Stimulated activated naive CD8-positive, alpha-beta T cell treated with anti-CD3 and anti-CD28 coated beads, Interleukin-15, Interleukin-2, amounts not matched to agents 100 U/mL and 50 U/mL, for 24 hours (primary cell): ENCODE measurements around the gene UNC93B1.
"Not testable (repeated sequence)": the region's sequence is repeated elsewhere in the genome, so short reads cannot be mapped to it uniquely, and the experiment has no call there.

Experiments
- ATAC-seq: fragments of 150-1000 bp; cut with Tn5 transposase; one replicate; pipeline ENCODE4 v1.10.0; 2021
- DNase-seq: peaks from one replicate; pipeline ENCODE4 v3.0.0; 2021

UNC93B1 gene

DNA sequence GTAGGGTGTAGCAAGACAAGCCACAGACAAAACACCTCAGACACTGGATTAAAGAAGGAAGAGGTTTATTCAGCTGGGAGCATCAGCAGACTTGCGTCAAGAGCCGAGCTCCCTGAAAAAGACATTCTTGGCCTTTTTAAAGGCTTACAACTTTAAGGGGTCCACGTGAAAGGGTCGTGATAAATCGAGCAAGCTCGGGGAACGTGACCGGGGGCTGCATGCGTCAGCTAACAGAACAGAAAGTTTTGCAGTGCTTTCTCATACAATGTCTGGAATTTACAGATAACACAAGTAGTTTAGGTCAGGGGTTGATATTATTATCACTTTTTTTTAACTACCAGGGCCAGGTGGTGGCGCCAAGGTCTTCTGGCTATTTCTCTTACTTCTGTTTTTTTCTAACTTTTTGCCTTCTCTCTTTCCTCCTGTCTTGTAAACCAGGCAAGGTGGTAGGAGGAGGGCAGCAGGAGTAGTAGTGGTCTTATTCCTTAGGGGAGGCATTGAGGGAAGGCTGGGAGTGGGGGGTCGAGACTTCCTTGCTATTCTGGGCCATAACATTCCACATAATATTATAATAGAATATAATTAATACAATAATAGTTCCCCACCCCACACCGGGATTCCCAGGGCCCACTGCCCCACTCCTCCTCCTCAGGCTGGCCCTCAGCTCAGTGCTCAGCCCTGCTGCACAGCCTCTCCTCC is 5.6 kb upstream of the UNC93B1 start:
- DNase-seq: no peak
- no peak for ATAC-seq

DNA sequence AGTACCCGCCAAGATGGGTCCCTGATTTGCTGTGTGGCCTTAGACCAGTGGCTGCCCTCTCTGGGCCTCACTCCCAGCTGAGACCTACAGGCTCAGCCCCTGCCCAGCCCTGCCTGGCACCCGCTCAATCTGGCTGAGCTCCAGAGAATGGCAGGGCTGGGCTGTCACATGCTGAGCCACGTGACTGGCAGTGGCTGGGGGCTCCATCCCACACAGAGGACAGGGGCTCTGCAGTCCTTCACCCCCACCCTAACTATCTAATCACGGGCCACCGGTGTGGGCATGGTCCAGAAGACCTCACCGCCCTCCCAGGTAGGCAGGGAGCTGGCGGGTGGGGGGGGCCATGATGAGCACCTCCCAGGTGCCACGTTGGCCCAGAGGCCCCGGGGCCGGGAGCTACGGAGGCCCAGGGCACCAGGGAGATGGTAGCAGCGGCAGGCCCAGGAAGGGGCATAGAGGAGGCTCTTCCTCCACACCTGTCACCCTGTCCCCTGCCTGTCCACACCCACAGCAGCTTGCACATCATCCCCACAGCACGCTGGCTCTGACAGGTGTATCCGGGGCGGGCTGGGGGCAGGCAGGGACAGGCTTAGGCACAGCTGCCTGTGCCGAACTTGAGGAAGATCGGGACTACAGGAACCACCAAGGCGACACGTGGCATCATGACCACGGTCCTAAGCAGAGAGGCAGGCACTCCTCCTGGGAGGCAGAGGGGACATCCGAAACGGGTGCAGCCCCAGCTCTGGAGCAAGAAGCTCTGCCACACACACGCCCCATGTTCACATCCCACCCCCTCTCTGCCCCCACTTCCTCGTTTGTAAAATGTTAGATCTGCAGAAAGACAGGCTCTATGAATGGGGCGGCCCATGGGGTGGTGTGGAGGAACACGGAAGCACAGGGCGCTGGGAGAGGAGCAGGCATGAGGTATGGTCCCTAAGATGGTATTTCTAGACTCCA is 4.8 kb upstream of the UNC93B1 start:
- ATAC-seq (no peak), DNase-seq (no peak)

DNA sequence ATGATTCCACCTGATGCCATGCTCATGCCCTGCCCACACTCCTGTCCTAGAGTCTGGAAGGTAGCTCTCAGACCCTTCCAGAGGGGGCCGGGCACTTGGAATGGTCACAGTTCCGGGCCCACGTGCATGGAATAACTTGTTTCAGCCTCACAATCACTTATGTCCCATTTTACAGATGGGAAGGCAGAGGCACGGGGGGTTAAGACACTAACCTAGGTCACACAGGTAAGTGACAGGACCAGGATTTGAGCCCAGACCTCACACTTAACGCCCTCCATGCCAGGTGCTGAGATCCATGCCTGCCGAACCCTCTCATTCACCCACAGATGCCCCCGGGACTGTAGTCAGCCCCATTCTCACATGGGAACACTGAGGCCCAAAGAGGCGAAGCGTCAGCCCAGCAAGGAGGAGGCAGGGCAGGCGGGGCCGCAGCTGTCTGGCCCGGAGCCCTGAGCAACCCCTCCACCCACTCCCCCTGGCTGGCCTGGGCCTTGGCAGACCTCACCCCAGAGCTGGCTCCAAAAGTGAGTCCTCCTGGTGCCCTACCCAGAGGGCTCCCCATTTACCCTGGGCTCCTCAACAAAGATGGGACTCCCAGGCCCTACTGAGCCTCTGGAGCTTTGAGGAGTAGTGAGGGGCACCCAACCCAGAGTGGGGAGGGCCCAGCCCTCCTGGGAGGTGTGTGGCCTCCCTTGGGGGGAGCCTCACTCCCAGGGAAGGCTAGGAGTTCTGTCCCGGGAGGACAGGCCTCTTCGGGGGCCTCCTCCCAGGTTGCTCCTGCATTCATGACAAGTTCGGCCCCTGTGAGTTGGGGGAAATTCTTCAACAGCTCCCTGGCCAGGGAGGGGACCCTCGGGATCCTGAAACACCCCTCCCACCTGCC is 3.8 kb upstream of the UNC93B1 start:
- no peak for ATAC-seq

DNA sequence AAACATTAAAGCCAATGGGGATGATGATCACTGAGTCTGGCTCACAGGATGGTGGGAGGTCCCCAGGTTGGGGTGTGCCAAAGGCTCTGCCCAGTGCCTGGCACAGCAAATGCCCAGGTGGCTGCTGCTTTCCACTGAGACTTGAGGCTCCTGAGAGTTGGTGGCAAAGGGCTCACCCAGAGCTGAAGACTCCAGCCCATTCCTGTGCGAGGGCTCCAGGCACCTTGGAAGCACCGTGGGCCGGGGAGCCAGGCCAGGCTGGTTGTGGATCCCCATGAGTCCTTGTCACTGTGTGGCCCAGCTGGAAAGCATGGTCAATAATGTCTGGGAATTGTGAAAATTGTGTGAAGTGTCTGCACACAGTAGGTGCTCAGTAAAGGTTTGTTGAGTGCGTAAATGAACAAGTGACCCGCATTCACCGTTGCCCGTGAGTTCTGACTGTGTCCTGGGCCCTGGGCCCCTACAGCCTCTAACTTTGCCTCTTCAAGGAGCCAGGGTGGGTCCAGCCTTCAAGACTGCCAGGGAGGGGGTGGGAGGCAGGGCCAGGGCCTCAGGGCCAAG is 2.8 kb upstream of the UNC93B1 start:
- DNase-seq (no peak), ATAC-seq (no peak)

More for the DNA sequence above, 3.8 kb upstream of the UNC93B1 start:
- DNase-seq: no peak

- DNase-seq: no peak
Observed at GRCh38 chr11:68004551-68005335, 846 bp upstream of the UNC93B1 start.

DNA sequence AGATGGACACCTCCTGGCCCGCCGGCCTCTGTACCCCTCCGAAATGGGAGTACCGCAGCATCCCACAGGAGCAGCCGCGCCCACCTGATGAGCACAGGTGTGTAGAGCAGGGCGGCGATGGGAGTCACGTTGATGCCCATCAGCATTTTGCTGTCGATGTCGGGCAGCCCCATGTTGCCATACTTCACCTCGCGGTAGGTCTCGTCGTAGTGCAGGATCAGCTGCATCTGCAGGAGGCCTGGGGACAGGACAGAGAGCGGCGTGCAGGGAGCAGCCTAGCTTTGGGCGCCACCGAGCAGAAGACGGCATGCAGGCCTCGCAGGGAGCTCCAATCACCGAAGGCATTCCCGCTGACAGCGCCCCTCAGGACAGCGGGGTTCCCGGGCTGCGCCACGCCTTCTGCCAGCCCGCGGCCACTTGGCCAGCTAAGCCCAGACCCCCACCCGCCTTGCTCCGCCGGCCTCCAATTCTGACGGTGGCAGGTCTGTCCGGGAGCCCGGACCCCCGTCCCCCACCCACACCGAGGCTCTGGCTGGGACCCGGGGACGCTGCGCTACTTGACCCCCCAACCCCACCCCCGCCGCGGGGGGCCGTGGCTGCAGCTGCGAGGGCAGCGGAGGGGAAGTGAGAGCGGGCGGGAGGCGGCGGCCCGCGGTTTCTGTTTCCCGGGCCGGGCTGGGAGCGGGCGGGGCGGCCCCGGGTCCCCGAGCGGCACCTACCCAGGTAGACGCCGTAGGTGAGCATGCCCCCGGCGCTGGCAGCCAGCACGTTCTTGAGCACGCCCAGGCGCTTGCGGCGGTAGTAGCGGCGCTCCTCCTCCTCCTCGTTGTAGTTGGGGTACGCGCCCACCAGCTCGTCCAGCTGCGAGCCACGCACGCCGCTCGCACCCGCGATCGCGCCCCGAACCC is 705 bp downstream of the UNC93B1 start:
- ATAC-seq (peak; percentile 56), DNase-seq (peak; percentile 51)

More at GRCh38 chr11:68004551-68005335, 846 bp upstream of the UNC93B1 start:
- no peak for ATAC-seq

- ATAC-seq: no peak
- DNase-seq: no peak
Observed at GRCh38 chr11:68002575-68002937, 1.3 kb downstream of the UNC93B1 start.

- no peak for DNase-seq
Observed at GRCh38 chr11:67999704-68000103, 4.2 kb downstream of the UNC93B1 start.

GRCh38 chr11:67999201-67999629 is 4.7 kb downstream of the UNC93B1 start:
- ATAC-seq: no peak

More at GRCh38 chr11:67999704-68000103, 4.2 kb downstream of the UNC93B1 start:
- no peak for ATAC-seq

DNA sequence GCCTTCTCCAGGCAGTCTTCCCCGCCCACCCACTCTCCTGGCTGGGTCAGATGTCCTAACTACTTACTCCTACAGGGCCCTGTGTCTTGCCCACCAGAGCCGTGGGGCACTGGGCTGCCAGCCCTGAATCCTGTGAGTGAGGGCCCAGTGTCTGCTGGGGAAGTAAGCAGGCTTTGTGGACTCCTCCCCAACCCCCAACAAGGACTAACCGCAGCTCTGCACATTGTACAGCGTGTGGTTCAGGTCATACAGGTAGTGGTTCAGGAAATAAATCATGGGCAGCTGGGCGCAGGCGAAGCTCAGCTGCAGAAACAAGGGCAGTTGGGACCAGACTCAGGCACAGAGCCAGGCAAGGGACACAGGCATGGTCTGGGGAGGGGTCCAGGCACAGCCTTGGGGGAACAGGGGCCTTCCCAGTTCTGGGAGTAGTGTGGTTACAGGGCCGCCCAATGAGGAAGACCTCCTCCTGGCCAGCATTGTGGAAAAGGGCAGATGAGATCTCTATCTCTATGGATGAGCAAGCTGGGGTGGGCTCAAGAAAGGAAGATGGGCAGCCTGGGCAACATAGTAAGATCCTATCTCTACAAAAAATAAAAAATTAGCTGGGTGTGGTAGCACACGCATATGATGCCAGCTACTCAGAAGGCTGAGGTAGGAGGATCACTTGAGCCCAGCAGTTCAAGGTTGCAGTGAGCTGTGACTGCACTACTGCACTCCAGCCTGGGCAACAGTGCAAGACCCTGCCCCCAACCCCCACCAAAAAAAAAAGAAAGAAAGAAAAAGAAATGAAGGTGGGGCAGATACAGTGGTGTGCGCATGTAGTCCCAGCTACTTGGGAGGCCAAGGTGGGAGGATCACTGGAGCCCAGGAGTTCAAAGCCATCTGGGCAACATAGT is 5.5 kb downstream of the UNC93B1 start:
- no peak for DNase-seq
- ATAC-seq: no peak

More at GRCh38 chr11:67999201-67999629, 4.7 kb downstream of the UNC93B1 start:
- no peak for DNase-seq

GRCh38 chr11:67997475-67997921 is 6.4 kb downstream of the UNC93B1 start:
- no peak for ATAC-seq
- DNase-seq: no peak

DNA sequence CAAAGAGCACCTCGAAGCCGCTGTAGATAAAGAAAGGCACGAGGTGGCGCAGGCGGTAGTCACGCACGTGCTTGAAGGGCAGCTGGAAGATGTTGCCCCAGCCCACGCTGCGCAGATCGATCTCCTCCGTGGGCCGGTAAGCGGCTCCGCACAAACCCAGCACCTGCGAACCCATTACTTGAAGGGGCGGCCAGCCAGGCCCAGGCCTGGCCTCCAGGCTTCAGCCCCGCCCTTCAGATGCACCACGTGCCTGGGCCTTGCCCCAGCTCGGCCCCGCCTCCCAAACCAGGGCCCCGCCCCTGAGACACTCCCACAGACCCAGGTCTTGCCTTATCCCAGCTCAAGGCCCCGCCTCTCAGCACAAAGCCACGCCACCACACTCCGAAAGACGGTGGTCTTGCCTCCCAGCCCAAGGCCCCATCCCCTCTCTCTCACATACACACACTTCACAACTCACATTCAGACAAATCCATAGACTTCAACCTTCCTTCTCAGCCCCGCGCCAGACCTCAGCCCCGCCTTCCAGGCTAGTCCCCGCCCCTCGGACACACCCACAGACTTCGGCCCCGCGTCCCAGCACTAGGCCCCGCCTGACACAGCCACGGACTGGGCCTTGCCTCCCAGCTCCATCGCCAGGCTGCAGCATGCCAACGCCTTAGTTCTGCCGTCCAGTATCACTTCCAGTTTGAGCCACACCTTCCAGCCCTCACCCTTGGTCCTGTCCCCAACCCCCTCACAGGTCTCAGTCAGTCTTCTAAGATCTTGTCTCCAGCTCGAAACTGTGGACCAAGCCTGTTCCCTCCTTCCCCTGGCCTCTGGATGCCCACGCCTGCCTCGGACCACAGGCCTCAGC is 7.0 kb downstream of the UNC93B1 start:
- peak; percentile 59 for DNase-seq
- ATAC-seq: peak; percentile 80

DNA sequence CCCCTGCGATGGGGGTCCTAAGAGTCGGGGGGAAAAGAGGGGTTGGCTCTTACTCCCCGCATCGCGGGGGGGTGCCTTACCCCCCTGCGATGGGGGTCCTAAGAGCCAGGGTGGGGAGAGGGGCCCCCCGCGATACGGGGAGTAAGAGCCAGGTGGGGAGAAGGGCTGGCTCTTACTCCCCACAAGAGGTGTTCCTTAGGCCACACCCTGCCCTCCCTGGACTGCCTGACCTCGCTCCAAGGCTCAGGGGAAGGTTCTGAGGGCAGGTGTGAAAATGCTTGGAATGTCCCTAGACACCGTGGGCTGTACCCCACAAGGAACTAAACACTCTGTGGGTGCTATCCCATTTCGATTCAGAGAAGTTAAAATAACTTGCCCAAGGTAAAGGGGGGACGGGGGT is 7.8 kb downstream of the UNC93B1 start:
- ATAC-seq: no peak
- no peak for DNase-seq

DNA sequence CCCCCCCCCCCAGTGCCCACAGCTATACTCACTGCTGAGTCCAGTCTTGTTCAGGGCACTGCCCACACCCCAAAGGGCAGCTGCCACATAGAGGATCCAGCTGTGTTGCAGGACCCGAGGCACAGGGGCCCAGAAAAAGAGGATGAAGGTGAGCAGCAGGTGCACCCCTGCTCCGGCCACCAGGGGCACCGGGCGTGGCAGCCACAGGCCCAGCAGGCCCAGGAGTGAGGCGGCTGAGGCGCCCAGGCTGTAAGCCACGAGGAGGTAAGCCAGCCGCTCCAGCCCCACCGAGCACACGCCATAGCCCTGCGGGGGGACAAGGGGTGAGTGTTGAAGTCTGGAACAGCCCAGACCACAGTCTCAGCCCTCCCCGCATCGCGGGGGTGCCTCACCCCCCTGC is 8.3 kb downstream of the UNC93B1 start:
- not testable (repeated sequence) for ATAC-seq, DNase-seq

DNA sequence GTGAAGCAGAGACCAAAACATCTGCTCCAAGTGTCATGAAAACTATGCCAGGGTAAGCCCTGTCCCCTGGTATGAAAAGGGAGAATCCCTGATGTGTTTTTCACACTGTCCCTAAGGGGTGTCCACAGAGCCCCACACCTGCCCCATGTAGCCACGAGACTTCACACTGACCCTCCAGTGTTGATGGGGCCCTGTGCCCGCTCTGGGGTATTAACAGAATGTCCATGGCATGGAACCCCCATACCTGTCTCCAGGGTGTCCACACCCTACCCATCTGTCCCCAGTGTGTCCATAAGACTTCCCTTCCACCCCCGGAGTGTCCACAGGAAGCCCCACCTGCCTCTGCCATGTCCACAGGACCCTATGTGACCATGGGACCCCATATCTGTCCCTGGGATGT is 8.8 kb downstream of the UNC93B1 start:
- not testable (repeated sequence) for ATAC-seq, DNase-seq

DNA sequence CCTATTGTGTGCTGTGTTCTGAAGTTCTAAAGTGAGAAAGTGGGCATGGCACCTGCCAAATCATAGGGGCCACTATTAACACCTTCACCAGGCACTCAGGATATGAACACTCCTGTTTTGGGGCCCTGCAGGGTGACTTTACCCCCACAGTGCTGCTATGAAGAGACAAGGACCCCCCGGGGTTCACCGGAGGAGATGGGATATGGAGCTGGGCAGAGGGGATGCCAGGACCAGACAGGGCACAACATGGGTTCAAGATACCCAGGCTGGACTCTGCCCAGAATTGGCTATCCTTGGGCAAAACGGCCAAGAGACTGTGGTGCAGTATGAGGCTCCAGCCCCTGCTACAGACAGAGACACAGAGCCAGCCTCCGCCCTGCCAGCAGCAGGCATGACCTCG is 9.5 kb downstream of the UNC93B1 start:
- DNase-seq, ATAC-seq: not testable (repeated sequence)

- not testable (repeated sequence) for ATAC-seq
- peak; percentile 30 for DNase-seq
Observed at GRCh38 chr11:67993821-67994220, 10.1 kb downstream of the UNC93B1 start.
